ENCODE measurements around the gene ACVR1C.

ACVR1C gene

GRCh38 chr2:157497638-157498314 lies 130.9 kb downstream of the ACVR1C start:
- no peak for DNase-seq (ENCODE audit: low read depth)

GRCh38 chr2:157492189-157492773 lies 136.4 kb downstream of the ACVR1C start:
- DNase-seq (ENCODE audit: low read depth): peak; percentile 48

GRCh38 chr2:157489983-157490382 lies 138.7 kb downstream of the ACVR1C start:
- no peak for DNase-seq (ENCODE audit: low read depth)

GRCh38 chr2:157488877-157489276 lies 139.8 kb downstream of the ACVR1C start:
- DNase-seq (ENCODE audit: low read depth): no peak

- no peak for DNase-seq (ENCODE audit: low read depth)
Observed at GRCh38 chr2:157487747-157488146, 140.9 kb downstream of the ACVR1C start.

GRCh38 chr2:157487271-157487610 lies 141.4 kb downstream of the ACVR1C start:
- no peak for DNase-seq (ENCODE audit: low read depth)

- DNase-seq (ENCODE audit: low read depth): no peak
Observed at GRCh38 chr2:157486596-157487270, 141.9 kb downstream of the ACVR1C start.

- peak; percentile 29 for DNase-seq (ENCODE audit: low read depth)
Observed at GRCh38 chr2:157480182-157480961, 148.3 kb downstream of the ACVR1C start.

- DNase-seq (ENCODE audit: low read depth): no peak
Observed at GRCh38 chr2:157479081-157480027, 149.3 kb downstream of the ACVR1C start.

- no peak for DNase-seq (ENCODE audit: low read depth)
Observed at GRCh38 chr2:157477919-157478318, 150.7 kb downstream of the ACVR1C start.

- no peak for DNase-seq (ENCODE audit: low read depth)
Observed at GRCh38 chr2:157476953-157477709, 151.5 kb downstream of the ACVR1C start.
